ENCODE results near the gene CIAPIN1.

CIAPIN1 gene

DNA sequence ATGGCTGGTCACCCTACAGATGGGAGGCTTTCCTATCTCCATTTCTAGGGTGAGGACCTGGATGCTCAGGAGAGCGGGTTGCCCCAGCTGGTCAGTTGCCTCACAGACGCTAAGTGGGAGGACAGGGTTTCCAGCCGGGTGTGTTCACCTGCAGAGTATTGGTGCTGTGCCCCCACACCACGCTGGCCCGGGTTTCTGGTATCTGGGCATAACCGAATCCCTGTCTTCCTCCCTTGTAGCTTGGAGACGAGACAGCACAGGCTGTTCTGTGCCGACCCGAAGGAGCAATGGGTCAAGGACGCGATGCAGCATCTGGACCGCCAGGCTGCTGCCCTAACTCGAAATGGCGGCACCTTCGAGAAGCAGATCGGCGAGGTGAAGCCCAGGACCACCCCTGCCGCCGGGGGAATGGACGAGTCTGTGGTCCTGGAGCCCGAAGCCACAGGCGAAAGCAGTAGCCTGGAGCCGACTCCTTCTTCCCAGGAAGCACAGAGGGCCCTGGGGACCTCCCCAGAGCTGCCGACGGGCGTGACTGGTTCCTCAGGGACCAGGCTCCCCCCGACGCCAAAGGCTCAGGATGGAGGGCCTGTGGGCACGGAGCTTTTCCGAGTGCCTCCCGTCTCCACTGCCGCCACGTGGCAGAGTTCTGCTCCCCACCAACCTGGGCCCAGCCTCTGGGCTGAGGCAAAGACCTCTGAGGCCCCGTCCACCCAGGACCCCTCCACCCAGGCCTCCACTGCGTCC lies 65.2 kb downstream of the CIAPIN1 start:
- TF ChIP-seq, protein P1, sequence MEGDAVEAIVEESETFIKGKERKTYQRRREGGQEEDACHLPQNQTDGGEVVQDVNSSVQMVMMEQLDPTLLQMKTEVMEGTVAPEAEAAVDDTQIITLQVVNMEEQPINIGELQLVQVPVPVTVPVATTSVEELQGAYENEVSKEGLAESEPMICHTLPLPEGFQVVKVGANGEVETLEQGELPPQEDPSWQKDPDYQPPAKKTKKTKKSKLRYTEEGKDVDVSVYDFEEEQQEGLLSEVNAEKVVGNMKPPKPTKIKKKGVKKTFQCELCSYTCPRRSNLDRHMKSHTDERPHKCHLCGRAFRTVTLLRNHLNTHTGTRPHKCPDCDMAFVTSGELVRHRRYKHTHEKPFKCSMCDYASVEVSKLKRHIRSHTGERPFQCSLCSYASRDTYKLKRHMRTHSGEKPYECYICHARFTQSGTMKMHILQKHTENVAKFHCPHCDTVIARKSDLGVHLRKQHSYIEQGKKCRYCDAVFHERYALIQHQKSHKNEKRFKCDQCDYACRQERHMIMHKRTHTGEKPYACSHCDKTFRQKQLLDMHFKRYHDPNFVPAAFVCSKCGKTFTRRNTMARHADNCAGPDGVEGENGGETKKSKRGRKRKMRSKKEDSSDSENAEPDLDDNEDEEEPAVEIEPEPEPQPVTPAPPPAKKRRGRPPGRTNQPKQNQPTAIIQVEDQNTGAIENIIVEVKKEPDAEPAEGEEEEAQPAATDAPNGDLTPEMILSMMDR (IDR thresholded peaks at IDR 0.05; ENCODE audit: low read depth, low read length): no peak

DNA sequence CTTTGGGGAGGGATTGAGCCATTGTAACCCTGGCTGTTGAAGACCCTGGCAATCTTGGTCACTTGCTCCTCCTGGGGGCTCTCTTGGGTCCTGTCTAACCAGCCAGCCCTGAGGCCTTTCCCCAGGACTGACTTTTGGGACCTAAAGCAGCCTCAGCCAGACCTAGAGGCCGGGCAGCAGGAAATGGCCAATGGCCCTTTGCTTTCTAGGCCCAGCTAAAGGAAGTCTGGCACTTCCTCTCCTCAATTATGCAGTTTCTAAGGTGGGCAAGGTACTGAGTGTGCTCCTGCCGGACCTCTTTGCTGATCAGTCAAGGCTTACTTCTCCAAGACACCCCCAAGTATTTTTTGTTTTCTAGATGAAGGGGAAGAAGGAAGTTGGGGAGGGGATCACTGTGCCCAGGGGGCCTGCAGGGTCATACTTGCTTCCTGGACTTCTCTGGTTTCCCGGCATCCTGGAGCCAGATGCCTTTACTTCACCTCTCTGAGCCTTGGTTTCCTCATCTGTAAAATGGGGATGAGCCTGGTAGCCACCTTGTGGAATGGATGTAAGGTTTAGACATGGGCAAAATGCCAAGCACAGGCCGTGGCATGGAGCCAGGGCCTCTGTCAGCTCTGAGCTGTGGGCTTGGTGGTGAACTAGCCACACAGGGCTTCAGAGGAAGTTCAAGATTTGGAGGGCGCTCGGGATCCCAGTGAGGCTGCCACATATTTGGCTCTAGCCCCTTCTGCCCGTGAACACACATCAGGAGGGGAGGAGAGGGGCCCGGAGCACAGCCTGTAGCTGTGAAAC lies 66.3 kb downstream of the CIAPIN1 start:
- TF ChIP-seq, protein P1 (IDR thresholded peaks at IDR 0.05; ENCODE audit: low read depth, low read length): no peak
- DNase-seq (ENCODE audit: extremely low read depth, low read depth): no peak

More for the DNA sequence above, 65.2 kb downstream of the CIAPIN1 start:
- no peak for DNase-seq (ENCODE audit: extremely low read depth, low read depth)

DNA sequence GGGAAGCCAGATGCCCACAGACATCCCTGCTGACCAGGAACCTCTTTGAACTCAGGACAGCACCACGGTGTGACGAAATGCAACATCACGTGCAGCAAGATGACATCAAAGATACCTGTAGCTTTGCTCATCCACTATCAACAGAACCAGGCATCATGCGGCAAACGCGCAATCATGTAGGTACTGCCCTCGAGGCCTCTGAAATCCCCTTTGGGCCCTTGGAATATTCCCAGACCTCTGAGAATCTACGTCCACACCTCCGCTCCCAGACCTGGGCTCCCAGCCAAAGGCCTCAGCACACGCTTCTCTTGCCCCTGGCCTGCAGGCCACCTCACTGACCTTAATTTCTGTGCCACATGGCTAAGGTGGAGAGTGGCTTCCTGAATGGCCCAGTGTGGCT lies 67.6 kb downstream of the CIAPIN1 start:
- no peak for DNase-seq (ENCODE audit: extremely low read depth, low read depth)
- TF ChIP-seq, protein P1 (IDR thresholded peaks at IDR 0.05; ENCODE audit: low read depth, low read length): no peak

Measured in AG09319 (cell line).